HUES6 (cell line): ENCODE results near the gene CPPED1.

Source experiments
- H3K27ac ChIP-seq: 2 replicates; pipeline ENCODE4 v1.7.0; 2013; ENCODE audit warnings: low read depth, mild to moderate bottlenecking, low read length, inconsistent platforms
- H3K27me3 ChIP-seq: 2 replicates; pipeline ENCODE4 v1.6.1; 2013; ENCODE audit warnings: low read length; ENCODE audit not compliant: control insufficient read depth, insufficient read depth
- H3K36me3 ChIP-seq: 2 replicates; pipeline ENCODE4 v1.6.1; 2013; ENCODE audit warnings: low read length; ENCODE audit not compliant: control insufficient read depth, insufficient read depth
- H3K4me1 ChIP-seq: 2 replicates; pipeline ENCODE4 v1.6.1; 2013; ENCODE audit warnings: low read length; ENCODE audit not compliant: control insufficient read depth, insufficient read depth
- H3K4me3 ChIP-seq: 2 replicates; pipeline ENCODE4 v1.5.1; 2013; ENCODE audit warnings: low read depth, low read length
- H3K9ac ChIP-seq: one replicate; pipeline ENCODE4 v1.6.1; 2013; ENCODE audit warnings: mild to moderate bottlenecking, low read length
- H3K9me3 ChIP-seq: 2 replicates; pipeline ENCODE4 v1.6.1; 2013; ENCODE audit warnings: low read depth, low read length; ENCODE audit not compliant: control insufficient read depth, insufficient read depth

The CPPED1 gene

GRCh38 chr16:12620150-12620549 lies 183.5 kb downstream of the CPPED1 start:
- H3K9ac ChIP-seq, result no peak overlapping the region
- H3K4me3 ChIP-seq, result no peak overlapping the region
- H3K27me3 ChIP-seq, result no peaks in the 10 kb centered on the region
- no peaks in the 10 kb centered on the region for H3K36me3 ChIP-seq
- no peaks in the 10 kb centered on the region for H3K4me1 ChIP-seq
- no peaks in the 10 kb centered on the region for H3K9me3 ChIP-seq
- no peak overlapping the region for H3K27ac ChIP-seq

DNA sequence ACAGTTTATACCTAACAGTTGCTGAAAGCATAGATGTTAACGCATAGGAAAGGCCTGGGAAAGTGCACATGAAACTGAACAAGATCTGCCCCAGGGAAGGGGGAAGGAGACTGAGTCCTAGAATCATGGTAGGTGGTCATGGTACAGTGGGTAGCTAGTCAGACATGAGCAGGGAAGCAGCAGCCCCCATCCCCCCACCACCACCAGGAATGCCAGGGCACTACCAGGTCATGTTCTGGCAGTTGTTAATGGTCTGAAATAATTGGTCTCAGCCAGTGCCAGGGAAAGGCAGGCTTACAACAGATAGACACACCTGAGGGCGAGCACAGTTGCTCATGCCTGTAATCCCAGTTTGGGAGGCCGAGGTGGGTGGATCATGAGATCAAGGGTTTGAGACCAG lies 185.2 kb downstream of the CPPED1 start:
- Histone ChIP-seq H3K4me1 (peaks cover 12% of the 10 kb centered on the region), H3K27ac (no peak overlapping the region), H3K4me3 (no peak overlapping the region), H3K36me3 (no peaks in the 10 kb centered on the region), H3K9me3 (no peaks in the 10 kb centered on the region), H3K9ac (no peak overlapping the region), H3K27me3 (no peaks in the 10 kb centered on the region)

DNA sequence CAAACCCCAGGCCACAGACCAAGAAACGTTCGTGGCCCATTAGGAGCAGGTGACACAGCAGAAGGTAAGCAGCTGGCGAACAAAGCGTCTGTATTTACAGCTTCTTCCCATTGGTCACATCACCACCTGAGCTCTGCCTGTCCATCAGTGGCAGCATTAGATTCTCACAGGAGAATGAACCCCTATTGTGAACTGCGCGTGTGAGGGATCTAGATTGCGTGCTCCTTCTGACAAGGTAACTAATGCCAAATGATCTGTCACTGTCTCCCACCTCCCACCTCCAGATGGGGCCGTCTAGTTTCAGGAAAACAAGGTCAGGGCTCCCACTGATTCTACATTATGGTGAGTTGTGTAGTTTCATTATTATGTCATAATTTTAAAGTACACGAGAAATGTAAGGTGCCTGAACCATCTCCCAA lies 186.3 kb downstream of the CPPED1 start:
- Histone ChIP-seq H3K27me3 (no peaks in the 10 kb centered on the region), H3K9me3 (no peaks in the 10 kb centered on the region), H3K36me3 (no peaks in the 10 kb centered on the region), H3K4me3 (no peak overlapping the region), H3K9ac (no peak overlapping the region), H3K4me1 (peaks cover 23% of the 10 kb centered on the region), H3K27ac (no peak overlapping the region)

DNA sequence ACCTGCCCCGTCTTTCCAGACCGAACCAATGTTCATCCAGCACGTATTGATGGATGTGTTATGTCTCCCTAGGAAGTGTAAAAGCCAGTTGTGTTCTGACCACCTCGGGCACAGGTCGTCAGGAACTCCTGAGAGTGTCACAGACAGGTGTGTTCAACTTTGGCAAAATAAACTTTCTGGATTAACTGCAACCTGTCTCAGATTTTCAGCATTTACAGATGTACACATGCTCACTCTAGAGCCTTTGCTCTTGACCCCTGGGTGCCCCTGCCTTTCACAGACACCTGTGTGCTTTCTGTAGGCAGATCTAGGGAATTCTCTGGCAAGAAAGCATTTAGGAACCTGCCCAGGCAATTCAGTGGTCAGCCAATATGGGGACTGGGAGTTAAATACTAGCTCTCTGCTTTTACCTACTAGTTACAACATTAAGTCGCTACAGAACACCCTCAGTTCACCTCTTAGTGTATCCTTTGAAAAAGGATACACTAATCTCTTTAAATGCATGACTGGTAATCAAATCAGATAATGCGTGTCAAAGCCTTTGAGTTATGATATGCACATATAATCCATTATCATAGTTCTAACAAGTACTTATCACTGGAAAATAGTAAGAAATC lies 188.9 kb downstream of the CPPED1 start:
- Histone ChIP-seq H3K9ac (no peak overlapping the region), H3K9me3 (no peaks in the 10 kb centered on the region), H3K4me1 (peaks cover 31% of the 10 kb centered on the region), H3K4me3 (no peak overlapping the region), H3K36me3 (no peaks in the 10 kb centered on the region), H3K27me3 (no peaks in the 10 kb centered on the region), H3K27ac (no peak overlapping the region)

DNA sequence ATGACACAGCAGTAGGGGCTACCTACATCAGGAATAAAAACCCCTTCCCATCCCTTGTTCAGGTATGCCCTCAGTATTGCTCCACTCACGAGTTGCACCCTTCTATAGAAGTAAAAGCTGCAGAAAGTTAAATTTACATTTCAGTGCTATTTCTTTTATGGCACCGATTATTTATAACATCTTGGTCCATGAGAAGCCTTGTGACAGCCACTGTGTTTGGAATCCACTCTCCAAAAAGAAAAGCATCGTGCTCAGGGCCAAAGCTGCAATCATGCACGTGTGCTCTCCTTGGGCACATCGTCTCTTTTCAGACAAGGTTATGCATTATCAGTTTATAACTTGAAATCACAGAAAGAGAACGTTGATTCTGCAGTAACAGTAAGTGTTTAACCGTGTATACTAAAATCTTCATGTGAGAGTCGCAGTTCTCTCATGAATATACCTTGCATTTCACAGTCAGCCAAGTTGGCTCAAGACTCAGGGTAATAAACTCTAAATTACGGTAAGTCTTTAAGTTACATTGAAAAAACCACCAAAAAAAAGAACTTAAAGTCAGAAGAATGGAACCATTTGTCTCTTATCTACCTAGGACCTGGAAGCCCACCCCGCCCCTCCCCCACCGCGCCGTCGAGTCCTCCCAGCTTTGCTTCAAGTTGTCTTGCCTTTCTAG lies 189.6 kb downstream of the CPPED1 start:
- Histone ChIP-seq H3K36me3 (no peaks in the 10 kb centered on the region), H3K9me3 (no peaks in the 10 kb centered on the region), H3K27me3 (no peaks in the 10 kb centered on the region), H3K4me3 (no peak overlapping the region), H3K9ac (no peak overlapping the region), H3K27ac (no peak overlapping the region), H3K4me1 (peaks cover 31% of the 10 kb centered on the region)

- Histone ChIP-seq H3K9ac (peak overlapping the region; percentile 7), H3K27ac (peak overlapping the region; percentile 5; the same call in 1 of the 2 replicates), H3K27me3 (no peaks in the 10 kb centered on the region), H3K4me3 (no peak overlapping the region), H3K36me3 (no peaks in the 10 kb centered on the region), H3K4me1 (peaks cover 31% of the 10 kb centered on the region), H3K9me3 (no peaks in the 10 kb centered on the region)
These were observed 190.3 kb downstream of the CPPED1 start for GRCh38 chr16:12613131-12613991.

GRCh38 chr16:12612598-12613101 lies 191.0 kb downstream of the CPPED1 start:
- Histone ChIP-seq H3K36me3 (no peaks in the 10 kb centered on the region), H3K9ac (no peak overlapping the region), H3K27ac (no peak overlapping the region; the same call in 1 of the 2 replicates), H3K9me3 (no peaks in the 10 kb centered on the region), H3K4me1 (peaks cover 31% of the 10 kb centered on the region), H3K4me3 (no peak overlapping the region), H3K27me3 (no peaks in the 10 kb centered on the region)

GRCh38 chr16:12611916-12612597 lies 191.6 kb downstream of the CPPED1 start:
- H3K4me1 ChIP-seq, result peaks cover 31% of the 10 kb centered on the region
- H3K9ac ChIP-seq, result no peak overlapping the region
- H3K27ac ChIP-seq, result no peak overlapping the region
- H3K27me3 ChIP-seq, result no peaks in the 10 kb centered on the region
- H3K4me3 ChIP-seq, result no peak overlapping the region
- H3K9me3 ChIP-seq, result no peaks in the 10 kb centered on the region
- H3K36me3 ChIP-seq, result no peaks in the 10 kb centered on the region

DNA sequence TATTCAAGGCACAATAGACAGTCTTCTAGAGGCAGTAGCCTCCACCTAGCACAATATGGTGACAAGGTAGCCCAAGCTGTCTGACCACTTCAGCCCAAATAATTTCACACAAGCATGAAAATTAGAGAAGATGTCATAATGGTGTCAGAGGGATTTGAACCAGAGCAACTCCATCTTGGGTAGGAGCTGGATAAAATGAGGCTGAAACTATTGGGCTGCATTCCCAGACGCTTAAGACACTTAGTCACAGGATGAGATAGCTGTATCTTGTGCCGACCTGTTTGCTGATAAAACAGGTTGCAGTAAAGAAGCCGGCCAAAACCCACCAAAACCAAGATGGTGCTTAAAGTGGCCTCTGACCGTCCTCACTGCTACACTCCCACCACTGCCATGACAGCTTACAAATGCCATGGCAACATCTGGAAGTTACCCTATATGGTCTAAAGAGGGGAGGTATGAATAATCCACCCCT lies 192.6 kb downstream of the CPPED1 start:
- no peaks in the 10 kb centered on the region for H3K27me3 ChIP-seq
- H3K36me3 ChIP-seq, result no peaks in the 10 kb centered on the region
- H3K4me1 ChIP-seq, result peaks cover 31% of the 10 kb centered on the region
- H3K9ac ChIP-seq, result no peak overlapping the region
- H3K4me3 ChIP-seq, result no peak overlapping the region
- H3K9me3 ChIP-seq, result no peaks in the 10 kb centered on the region
- H3K27ac ChIP-seq, result no peak overlapping the region

- H3K27me3 ChIP-seq, result no peaks in the 10 kb centered on the region
- H3K4me1 ChIP-seq, result peaks cover 31% of the 10 kb centered on the region
- no peak overlapping the region for H3K9ac ChIP-seq
- no peaks in the 10 kb centered on the region for H3K36me3 ChIP-seq
- H3K9me3 ChIP-seq, result no peaks in the 10 kb centered on the region
- no peak overlapping the region for H3K27ac ChIP-seq
- H3K4me3 ChIP-seq, result no peak overlapping the region
These were observed 193.6 kb downstream of the CPPED1 start for GRCh38 chr16:12609937-12610699.
